Neuron (in vitro differentiated cells): ENCODE data around the gene BCKDHA.
"Not testable (repeated sequence)": the region's sequence is repeated elsewhere in the genome, so short reads cannot be mapped to it uniquely, and the experiment has no call there.

ENCODE experiments used
- H2AFZ ChIP-seq: one replicate; pipeline ENCODE4 v1.6.1; 2013; ENCODE audit warnings: low read depth, mild to moderate bottlenecking, inconsistent platforms, low read length, moderate library complexity
- H3K27me3 ChIP-seq: one replicate; pipeline ENCODE4 v1.6.1; 2013; ENCODE audit warnings: low read length; ENCODE audit not compliant: insufficient read depth
- H3K36me3 ChIP-seq: one replicate; pipeline ENCODE4 v1.6.1; 2013; ENCODE audit warnings: low read length; ENCODE audit not compliant: insufficient read depth
- H3K4me1 ChIP-seq: one replicate; pipeline ENCODE4 v1.6.1; 2013; ENCODE audit warnings: low read length; ENCODE audit not compliant: insufficient read depth
- H3K4me3 ChIP-seq: 2 replicates; pipeline ENCODE4 v1.5.1; 2013; ENCODE audit warnings: mild to moderate bottlenecking, low read length, moderate library complexity
- H3K9me3 ChIP-seq: one replicate; pipeline ENCODE4 v1.6.1; 2013; ENCODE audit warnings: low read length

BCKDHA gene

DNA sequence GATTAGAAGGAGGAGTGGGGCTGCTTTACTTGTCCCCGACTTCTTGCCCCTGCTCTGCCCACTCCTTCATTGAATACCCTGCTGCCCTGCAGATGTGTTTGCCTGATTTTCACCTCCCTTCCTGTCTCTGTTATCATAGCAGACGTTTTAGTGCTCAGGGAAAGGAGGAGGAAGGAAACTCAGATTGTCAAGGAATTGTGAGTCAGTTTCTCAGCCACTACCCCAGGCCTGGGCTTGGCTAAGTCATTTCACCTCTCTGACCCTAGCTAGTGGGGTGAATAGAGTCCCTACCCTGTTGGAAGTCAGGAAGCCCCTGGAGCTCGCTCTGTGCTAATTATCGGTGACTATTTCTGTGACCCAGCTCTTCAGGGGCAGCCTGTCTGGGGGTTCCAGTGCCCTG, 3.9 kb downstream of the BCKDHA start:
- H2AFZ ChIP-seq = no peak overlapping the region
- H3K9me3 ChIP-seq = no peaks in the 10 kb centered on the region
- H3K27me3 ChIP-seq = no peaks in the 10 kb centered on the region
- no peak overlapping the region for H3K4me3 ChIP-seq
- H3K36me3 ChIP-seq = peaks cover 4% of the 10 kb centered on the region
- peaks cover 14% of the 10 kb centered on the region for H3K4me1 ChIP-seq

- peaks cover 13% of the 10 kb centered on the region for H3K4me1 ChIP-seq
- no peak overlapping the region for H2AFZ ChIP-seq
- H3K27me3 ChIP-seq = no peaks in the 10 kb centered on the region
- H3K9me3 ChIP-seq = no peaks in the 10 kb centered on the region
- H3K36me3 ChIP-seq = peaks cover 4% of the 10 kb centered on the region
- H3K4me3 ChIP-seq = no peak overlapping the region
Observed at GRCh38 chr19:41402010-41402409, 4.4 kb downstream of the BCKDHA start.

GRCh38 chr19:41403181-41403970, 5.8 kb downstream of the BCKDHA start:
- Histone ChIP-seq H3K4me1 (peaks cover 13% of the 10 kb centered on the region), H3K4me3 (no peak overlapping the region), H2AFZ (no peak overlapping the region), H3K9me3 (no peaks in the 10 kb centered on the region), H3K27me3 (no peaks in the 10 kb centered on the region), H3K36me3 (peaks cover 4% of the 10 kb centered on the region)

- no peaks in the 10 kb centered on the region for H3K27me3 ChIP-seq
- H3K4me1 ChIP-seq = peaks cover 4% of the 10 kb centered on the region
- peaks cover 4% of the 10 kb centered on the region for H3K36me3 ChIP-seq
- no peak overlapping the region for H3K4me3 ChIP-seq
- H2AFZ ChIP-seq = no peak overlapping the region
- H3K9me3 ChIP-seq = no peaks in the 10 kb centered on the region
Observed at GRCh38 chr19:41405776-41406175, 8.2 kb downstream of the BCKDHA start.

DNA sequence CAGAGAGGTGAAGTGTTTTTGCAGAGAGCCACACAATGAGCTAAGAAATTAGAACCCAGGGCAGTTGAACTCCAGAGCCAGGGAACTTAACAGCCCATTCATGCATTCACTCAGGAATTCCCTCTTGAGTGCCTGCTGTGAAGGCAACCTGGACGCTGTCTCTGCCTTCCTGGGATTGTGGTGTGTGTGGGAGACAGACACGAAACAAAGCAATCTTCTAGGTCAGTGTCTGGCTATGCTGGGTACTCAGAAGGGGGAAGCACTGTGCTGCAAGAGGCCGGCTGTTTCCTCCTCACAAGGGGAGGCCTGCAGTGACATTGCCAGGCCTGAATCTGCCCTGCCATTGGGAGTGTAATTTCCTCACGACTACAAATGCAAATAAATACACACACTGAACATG, 9.7 kb downstream of the BCKDHA start:
- Histone ChIP-seq H3K4me1 (peaks cover 4% of the 10 kb centered on the region), H2AFZ (no peak overlapping the region), H3K36me3 (peaks cover 11% of the 10 kb centered on the region), H3K9me3 (no peaks in the 10 kb centered on the region), H3K4me3 (no peak overlapping the region), H3K27me3 (no peaks in the 10 kb centered on the region)

- Histone ChIP-seq H3K9me3 (no peaks in the 10 kb centered on the region), H3K36me3 (peaks cover 9% of the 10 kb centered on the region)
Observed at GRCh38 chr19:41408256-41408655, 10.6 kb downstream of the BCKDHA start.

DNA sequence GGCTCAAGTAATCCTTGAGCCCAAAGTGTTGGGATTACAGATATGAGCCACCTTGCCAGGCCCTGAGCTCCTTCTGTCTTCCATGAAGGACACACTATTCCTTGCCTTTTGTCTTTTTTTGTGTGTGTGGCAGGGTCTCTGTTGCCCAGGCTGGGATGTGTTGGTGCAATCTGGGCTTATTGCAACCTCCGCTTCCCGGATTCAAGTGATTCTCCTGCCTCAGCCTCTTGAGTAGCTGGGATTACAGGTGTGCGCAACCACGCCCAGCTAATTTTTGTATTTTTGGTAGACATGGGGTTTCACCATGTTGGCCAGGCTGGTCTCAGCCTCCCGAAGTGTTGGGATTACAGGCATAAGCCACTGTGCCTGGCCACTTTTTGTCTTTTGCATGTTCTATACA, 11.2 kb downstream of the BCKDHA start:
- not testable (repeated sequence) for H3K9me3 ChIP-seq, H3K27me3 ChIP-seq, H3K4me1 ChIP-seq, H3K4me3 ChIP-seq, H2AFZ ChIP-seq
- peaks cover 13% of the 10 kb centered on the region for H3K36me3 ChIP-seq

More at GRCh38 chr19:41408256-41408655, 10.6 kb downstream of the BCKDHA start:
- Histone ChIP-seq H3K4me1 (peaks cover 4% of the 10 kb centered on the region), H3K4me3 (no peak overlapping the region), H3K27me3 (no peaks in the 10 kb centered on the region), H2AFZ (no peak overlapping the region)

DNA sequence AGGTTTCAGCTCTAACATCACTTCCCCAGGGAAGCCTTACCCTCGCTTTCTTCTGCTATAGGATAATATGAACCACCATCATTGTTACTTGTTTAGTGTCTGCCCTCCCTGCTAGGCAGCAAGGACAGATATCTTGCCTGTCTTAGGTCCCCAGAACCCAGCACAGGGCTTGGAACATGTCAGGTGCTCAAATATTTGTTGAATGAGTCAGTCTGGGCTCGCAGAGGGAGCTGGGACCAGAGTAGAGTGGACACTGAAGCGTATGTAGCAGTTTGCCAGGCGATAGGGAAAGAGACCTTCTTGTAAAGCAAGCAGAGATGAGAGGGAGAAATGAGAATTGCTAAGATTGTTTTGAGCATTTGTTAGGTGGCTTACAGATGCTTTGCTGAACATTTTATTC, 11.7 kb downstream of the BCKDHA start:
- Histone ChIP-seq H3K4me1 (peaks cover 4% of the 10 kb centered on the region), H3K9me3 (no peaks in the 10 kb centered on the region), H2AFZ (no peak overlapping the region), H3K27me3 (no peaks in the 10 kb centered on the region), H3K36me3 (peaks cover 17% of the 10 kb centered on the region), H3K4me3 (no peak overlapping the region)

DNA sequence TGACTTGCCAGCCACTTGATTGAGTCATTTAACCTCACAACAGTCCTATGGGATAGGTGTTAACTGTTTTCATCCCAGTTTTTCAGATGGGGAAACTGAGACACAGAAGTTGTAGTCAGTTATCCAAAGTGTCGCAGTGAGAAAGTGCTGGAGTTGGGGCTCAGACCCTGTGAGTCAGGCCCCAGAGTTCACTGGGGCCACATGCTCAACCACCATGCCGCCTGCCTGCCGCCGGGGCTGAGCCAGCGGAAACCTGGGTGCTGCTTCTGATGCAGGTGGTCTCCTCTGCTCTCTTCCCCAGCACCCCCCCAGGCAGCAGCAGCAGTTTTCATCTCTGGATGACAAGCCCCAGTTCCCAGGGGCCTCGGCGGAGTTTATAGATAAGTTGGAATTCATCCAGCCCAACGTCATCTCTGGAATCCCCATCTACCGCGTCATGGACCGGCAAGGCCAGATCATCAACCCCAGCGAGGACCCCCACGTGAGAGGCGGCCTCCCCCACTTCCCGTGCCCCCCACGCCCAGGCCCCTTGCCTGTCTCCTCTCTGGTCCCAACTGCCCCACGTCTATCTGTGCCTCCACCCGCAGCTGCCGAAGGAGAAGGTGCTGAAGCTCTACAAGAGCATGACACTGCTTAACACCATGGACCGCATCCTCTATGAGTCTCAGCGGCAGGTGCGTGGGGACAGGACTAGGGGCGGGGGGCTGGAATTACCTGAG, 12.9 kb downstream of the BCKDHA start:
- Histone ChIP-seq H3K36me3 (peaks cover 28% of the 10 kb centered on the region), H3K9me3 (no peaks in the 10 kb centered on the region), H2AFZ (no peak overlapping the region), H3K4me1 (peaks cover 4% of the 10 kb centered on the region), H3K27me3 (no peaks in the 10 kb centered on the region), H3K4me3 (no peak overlapping the region)

- no peaks in the 10 kb centered on the region for H3K27me3 ChIP-seq
- no peak overlapping the region for H3K4me3 ChIP-seq
- no peak overlapping the region for H2AFZ ChIP-seq
- H3K36me3 ChIP-seq = peaks cover 30% of the 10 kb centered on the region
- H3K9me3 ChIP-seq = no peaks in the 10 kb centered on the region
- peaks cover 4% of the 10 kb centered on the region for H3K4me1 ChIP-seq
Observed at GRCh38 chr19:41411100-41411967, 13.7 kb downstream of the BCKDHA start.

DNA sequence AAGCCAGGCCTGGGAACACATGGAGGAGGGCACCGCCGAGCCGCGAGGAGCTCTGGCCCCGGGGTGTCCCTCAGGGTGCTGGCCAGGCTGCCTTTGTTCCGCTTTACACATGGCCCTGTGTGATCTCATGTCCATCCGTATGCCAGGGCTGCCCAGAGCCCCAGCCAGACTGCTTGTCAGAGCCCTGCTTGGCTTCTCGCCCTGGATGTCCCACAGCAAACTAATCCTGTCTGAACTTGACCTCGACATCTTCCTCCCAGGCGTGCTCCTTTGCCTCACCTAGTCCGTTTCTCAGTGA, 14.3 kb downstream of the BCKDHA start:
- H3K36me3 ChIP-seq = peaks cover 31% of the 10 kb centered on the region
- H3K4me1 ChIP-seq = peaks cover 4% of the 10 kb centered on the region
- no peaks in the 10 kb centered on the region for H3K9me3 ChIP-seq
- H3K27me3 ChIP-seq = no peaks in the 10 kb centered on the region
- H2AFZ ChIP-seq = no peak overlapping the region
- no peak overlapping the region for H3K4me3 ChIP-seq

DNA sequence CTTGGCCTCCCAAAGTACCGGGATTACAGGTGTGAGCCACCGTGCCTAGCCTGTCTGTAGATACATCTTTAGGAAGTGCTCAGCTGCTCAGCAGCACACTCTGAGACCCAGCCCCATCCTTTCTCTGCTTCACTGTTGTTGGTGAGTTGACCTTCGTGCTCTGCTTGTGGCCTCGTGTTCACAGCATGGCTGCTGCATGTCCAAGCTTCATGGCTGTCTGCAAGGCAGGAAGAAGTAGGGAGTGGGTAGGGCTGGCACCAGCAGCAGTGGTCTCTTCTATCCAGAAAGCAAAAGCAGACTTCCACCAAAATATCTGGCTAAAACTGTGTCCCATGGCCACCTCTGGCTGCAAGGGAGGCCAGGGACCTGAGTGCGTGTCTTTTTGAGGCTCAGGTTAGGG, 15.3 kb downstream of the BCKDHA start:
- Histone ChIP-seq H2AFZ (no peak overlapping the region), H3K27me3 (no peaks in the 10 kb centered on the region), H3K4me3 (no peak overlapping the region), H3K36me3 (peaks cover 35% of the 10 kb centered on the region), H3K4me1 (no peaks in the 10 kb centered on the region), H3K9me3 (no peaks in the 10 kb centered on the region)

- Histone ChIP-seq H3K4me1 (no peaks in the 10 kb centered on the region), H2AFZ (no peak overlapping the region), H3K4me3 (no peak overlapping the region), H3K9me3 (no peaks in the 10 kb centered on the region), H3K36me3 (peaks cover 40% of the 10 kb centered on the region), H3K27me3 (no peaks in the 10 kb centered on the region)
Observed at GRCh38 chr19:41413947-41414346, 16.3 kb downstream of the BCKDHA start.
